HG02840 (cell line): ENCODE data around the gene CDH11.

Experiments
- ATAC-seq: cut with Tn5 transposase; IDR thresholded peaks from one replicate; pipeline ENCODE4 v1.9.1; 2021; ENCODE audit warnings: mild to moderate bottlenecking, moderate library complexity, moderate number of reproducible peaks; ENCODE audit not compliant: unreplicated experiment, low FRiP score

Gene CDH11

DNA sequence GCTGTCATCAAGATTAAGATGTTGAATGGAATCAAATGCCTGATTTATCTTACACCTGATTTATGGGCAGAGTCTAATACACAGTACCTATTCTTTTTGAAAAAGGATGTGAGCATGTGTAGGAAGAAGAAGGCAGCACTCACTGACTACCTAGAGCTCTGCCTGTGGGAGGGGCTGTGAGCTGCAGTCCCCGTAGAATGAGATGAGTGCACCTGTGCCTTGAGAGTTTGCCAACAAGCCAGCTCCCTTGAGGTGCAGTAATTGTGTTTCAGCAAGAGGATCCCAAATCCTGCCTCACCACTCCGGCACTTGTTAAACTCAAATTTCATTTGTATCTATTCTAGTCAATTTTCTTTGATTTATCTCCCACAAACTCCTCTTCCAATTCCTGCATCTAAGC, 46.0 kb downstream of the CDH11 start:
- ATAC-seq = no peak

DNA sequence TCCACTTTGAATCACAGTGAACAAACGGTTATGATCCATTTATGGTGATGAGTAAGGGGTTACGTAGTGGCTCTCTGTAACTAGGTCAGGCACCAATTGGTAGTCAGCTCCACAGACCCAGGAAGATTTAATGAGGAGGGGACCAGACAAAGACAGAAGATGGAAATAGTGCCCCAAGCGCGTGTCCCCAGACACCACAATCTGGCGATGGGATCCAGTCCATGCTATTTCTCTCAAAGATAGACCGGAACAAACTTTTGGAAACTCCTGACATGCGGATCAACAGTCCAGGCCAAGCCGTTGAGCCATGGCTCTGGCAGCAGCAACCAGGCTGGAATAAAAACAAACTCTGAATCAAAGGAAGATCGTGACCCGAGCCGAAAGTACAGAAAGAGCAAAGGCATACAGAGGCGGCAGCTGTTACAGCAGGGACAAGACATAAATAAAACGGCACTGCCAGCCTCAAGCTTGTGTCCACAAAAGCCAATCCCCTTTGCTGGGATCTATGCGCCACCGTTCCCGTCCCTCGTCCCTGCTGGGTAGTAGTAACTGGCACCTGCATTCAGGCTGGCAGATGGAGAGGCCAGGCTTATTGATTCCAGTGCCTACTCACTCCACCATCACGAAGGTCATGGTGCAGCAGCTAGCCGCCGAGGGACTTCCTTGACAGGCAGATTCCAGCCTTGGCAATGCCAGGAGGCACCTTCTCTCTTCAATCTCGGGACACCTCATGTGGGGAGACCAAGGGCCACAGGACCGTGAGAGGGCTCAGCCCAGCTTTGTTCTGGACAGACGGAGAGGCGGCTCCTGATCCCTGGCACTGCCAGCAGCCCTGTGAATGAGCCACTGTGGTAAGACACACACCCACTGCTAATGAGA, 50.2 kb downstream of the CDH11 start:
- no peak for ATAC-seq

DNA sequence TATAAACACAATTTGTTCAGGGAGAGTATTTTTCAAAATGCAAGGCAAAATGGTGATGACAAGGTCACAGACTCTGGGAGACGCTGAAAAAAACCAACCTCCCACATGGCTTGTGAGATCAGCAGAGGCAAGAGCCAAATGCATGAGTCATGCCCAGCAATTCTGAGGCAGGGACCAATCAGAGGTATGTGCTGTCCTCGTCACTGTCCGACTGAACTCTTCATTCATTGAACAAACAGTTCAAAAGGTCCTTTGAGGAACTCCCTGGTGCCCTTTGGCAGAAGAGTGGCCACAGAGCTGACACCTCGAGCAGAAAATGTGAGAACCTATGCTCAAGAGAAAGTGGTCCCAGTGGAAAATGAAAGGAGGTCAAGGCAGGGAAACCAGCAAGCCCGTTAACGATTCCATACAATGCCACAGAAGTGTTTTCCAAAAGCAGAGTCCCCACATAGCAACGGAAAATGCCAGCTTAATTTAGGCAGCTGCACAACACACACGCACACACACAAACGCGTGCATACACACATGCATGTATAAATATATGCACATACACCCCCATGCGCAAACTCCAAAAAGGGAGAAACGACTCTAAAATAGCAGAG, 50.9 kb downstream of the CDH11 start:
- ATAC-seq = no peak

DNA sequence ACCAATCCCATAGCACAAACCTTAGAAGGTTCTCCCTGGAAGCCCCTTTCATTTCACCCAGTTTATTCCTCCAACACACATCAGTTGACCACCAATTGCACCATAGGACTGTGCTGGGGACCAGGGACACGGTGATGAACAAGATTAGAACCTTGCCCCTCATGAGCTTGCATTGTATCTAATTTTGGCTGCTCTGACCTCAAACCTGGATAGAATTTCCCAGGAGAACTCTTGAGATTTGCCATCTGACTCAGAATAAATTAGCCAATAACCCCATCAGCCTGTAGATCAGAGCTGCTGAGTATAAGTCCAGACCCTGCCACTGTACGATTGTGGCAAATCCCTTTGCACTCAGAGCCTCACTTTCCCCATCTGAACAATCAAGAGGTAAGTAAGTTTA, 52.1 kb downstream of the CDH11 start:
- ATAC-seq = no peak

DNA sequence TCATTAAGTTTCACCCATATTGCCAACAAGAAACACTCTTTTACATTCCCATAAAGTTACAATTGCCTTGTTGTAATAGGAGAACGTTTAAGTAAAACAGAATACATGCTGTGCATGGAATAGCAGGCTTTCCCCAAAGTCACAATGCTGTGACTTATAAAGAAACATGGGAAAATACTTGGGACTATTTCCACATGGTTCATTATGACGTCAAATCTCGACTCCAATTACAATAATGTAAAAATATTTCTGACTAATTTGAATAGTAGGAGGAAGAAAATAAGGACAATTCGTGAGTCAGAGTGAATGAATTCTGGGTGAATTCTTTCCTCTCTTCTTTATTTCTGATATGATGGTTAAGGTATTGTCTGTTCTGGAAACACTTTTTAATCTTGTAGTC, 52.8 kb downstream of the CDH11 start:
- no peak for ATAC-seq

DNA sequence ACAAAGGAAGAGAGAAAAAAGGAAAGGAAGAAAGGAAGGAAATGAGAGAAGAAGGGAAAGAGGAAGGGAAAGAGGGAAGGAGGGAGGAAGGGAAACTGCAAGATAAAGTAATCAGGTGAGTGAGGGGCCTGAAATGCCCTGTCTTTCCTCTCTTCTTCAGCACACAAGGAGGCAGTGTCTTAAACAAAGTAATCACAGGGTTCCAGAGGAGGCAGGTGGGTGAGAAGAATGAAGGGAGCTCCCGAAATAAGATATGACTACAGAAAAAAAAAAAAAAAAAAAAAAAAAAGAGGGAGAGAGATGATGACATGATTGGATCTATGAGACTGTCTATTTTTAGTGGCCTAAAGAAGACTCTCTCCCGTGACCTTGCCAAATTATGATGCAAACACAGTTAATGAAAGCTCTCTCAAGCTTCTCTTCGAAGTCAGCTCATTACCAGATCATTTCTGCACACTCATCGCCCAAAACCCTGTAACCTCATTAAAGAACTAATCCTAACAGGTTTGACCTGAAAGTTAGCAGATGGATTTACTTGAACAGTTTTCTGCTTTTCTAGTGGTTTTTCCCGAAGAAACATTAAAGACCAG, 53.6 kb downstream of the CDH11 start:
- ATAC-seq = no peak

DNA sequence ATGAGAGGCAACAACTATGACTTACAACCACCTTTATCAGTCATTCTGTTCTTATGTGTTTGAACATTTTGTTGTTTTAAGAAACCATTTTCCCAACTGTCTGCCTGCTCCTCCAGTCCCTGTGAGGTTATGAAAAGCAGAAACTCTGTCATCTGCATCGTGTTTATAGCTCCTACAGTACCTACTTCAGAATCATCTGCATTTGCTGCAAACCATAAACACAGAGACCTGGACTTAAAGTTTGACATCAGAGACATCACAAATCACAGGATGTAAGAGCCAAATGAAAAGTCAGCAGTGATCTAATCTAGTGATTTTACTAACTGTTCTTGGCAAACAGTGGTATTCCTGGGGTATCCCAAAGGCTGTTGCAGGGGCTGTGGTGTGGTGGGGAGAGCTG, 55.2 kb downstream of the CDH11 start:
- no peak for ATAC-seq

DNA sequence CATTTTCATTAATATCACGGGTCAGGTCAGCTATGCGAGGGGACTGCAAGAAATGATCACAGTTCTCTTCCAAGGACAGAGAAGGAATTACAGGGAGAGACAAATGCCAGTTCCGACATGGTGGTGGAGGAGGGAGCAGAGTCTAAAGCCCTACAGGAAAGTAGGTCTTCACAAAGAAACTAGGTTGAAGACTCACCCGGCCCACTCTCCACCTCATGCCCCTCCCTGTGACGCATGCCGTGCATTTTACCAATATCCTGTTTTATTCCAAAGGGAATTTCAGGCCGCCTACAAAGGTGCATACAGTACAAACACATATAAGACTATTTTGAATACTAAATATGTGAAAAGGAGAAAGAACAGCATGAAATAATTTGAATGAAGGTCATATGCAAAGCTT, 56.8 kb downstream of the CDH11 start:
- ATAC-seq = no peak

DNA sequence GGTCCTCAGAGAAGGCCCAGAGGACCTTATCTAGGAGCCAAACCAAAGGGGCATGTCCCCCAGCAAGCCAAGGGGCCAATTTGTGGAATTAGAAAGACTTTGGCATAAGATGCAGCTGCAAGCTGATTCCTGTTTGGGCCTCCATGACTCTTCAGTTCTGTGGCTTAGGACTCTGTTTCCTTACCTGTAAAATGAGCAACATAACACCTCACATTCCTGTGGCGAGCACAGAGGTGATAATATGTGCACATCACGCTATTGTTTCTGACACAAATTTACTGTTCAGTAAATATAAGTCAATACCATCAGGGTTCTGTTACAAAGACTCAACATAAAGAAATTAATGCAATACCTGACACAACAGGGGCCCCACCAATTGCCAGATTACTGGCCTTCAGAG, 57.7 kb downstream of the CDH11 start:
- ATAC-seq = no peak

DNA sequence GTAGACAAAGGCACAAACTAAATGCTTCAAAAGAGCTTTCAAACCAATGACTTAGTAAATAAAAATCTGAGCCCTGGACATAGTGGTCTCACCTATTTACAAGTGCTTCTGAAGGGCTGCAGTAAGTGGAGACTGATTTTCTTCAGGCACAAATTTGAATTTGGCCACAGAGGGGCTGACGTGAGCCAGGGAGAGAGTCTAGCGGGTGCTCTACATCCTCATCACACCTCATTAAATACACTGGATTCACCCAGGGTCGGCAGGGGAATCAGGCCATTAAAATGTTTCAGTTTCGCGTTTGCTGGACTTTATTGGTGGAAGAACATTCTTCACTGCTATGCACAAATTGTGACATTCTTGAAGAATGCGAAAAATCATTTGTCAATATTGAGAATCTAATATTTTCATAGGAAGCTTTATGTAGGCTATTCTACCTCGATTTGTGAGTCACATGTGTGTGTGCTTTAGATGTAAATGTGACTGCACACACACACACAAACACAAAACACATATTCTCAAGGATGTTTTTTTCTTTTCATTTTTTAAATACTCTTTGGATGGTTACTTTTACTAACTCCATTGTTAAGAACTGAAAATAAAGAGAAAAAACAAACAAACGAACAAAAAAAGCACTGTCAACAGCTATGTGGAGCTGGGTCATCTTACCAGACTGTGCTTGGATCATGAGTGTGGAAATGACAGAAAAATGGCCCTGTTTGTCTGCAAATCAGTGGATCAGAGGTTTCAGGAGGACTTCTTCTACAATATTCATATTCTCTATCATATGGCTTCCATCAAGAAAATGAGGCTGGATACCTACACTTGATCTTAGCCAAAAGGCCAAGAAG, 58.9 kb downstream of the CDH11 start:
- ATAC-seq = no peak

DNA sequence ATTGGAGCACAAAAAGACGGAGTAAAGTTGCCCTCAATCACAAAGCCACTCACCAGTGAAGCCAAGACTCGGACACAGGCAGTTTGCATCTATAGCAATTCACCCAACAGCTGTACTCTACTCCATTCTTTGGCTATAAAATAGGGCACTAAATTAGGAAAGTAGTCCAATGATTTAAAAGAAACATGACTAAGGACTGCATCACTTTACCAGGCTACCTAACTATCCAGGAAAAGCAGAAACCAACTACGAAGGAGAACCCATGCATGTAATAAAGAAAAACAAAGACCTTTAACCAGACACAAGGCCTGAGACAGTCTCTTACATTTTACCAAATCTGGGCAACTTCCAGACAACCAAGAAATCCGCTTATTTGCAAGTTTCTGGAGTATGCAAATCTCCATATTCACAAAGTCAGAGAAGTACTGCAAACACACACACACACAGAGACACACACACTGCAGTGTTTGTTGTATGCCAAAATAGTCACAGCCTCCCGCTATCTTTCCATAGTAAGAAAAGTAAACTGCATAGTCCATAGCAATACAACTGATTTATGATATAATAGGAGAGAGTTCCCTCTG, 59.8 kb downstream of the CDH11 start:
- ATAC-seq = no peak

DNA sequence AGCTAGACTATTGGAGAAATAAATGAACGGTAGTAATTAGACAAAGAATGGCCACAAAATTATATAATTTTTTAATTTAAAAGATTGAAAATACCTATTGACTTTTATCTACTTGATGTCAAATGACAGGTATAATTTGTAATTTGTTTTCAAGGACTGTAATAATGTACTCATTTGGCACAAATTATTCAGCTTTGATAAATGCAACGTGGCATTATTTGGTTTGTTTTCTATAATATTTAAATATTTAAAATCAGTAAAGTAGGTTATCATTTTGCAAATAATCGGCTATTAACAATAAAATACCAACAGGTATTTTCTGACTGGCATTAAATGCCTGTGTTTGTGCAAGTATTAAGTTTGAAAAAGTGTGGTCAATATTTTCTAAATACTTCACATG, 60.6 kb downstream of the CDH11 start:
- ATAC-seq = no peak

DNA sequence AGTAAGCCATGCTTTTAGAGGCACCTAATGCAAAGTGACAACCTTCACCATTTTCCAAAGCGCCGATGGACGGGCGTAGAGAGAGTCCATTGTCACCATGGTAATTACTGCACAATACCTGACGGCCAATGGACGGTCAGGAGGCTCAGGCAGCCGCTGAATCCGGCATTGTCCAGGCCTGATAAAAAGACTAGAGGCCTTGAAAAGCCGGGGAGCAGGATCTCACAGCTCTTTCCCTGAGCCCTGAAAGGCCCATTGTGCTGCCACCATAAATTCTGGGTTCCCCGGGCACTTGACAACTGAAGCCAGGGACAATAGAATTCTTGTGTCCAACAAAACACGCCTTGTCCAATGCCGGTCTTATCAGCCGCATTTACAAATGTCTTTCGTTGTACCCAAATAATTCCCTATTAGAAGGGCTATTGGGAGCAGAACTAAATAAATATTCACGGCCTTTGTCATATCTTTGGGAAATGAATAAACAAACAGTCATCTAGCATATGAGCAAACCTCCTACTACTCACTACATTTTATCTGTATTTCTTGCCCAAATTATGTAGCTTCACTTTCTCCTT, 62.4 kb downstream of the CDH11 start:
- ATAC-seq = no peak

DNA sequence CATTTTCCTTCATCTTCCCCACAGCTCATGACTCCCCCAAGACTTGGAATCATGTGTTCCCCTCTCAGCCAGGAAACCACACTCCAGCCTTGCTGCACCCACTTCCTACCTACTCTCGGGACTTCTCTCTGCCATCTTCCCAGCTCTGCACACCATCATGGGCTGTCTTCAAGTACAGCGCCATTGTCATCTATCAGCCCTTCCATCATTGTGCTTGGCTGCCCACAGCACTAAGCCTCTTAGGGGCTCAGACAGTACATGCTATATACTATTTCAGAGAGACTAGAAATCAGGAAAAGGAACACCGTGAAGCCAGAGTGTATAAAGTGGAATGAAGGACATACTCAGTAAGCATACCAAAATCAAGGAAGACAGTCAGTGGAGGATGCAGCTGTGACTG, 64.7 kb downstream of the CDH11 start:
- no peak for ATAC-seq

DNA sequence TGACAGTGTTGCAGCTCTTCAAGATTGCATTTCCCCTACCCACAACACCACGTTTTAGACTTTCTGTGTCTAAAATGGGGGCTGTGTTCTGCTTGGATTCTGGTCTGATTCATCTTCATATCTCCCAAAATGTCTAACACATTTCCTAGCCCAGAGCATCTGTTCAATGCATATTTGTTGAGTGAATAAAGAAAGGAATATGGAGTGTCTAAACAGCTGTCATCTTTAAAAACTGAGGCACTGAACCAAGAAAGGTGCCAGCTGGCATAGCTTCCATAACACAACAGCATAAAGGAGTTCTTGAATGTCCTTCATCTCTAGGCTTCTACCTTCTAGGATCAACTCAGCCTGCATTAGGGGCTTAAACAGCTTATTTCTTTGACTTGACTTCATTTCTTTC, 67.4 kb downstream of the CDH11 start:
- ATAC-seq = no peak

DNA sequence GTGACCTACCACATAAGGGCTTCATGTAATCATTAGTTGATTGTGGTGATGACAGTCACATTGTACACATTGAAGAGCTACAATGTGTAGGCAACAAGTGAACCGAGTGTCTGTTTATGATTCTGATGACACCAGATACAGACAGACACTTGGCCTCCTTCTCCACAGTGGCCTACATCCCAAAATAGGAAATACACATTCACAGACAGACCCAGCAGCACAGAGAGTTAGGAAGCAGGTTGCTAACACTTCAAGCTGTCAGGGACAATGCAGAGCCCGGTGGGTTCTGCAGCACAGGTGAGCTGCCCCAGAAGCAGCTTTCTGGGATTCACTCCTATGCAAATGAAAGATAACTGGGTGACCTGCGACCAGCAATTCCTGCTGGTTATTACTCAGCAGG, 72.2 kb downstream of the CDH11 start:
- no peak for ATAC-seq

DNA sequence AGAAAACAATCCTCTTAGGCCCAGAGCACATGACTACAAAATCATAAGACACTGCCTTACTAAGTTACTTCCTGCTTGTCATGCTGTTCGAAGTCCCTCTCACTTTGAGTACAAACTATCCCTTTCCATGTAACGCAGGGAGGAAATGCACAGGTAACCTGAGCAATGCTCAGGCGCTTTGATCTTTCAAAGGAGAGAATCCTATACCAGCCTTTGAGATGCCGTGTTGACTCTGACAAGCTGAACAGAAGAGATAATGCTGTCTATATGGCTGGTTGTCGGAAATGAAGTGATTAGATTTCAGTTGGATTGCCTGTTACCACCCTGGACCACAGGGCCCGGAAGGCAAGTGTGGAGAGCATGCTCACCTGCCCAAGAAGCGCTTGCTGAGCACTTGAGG, 75.9 kb downstream of the CDH11 start:
- ATAC-seq = no peak

DNA sequence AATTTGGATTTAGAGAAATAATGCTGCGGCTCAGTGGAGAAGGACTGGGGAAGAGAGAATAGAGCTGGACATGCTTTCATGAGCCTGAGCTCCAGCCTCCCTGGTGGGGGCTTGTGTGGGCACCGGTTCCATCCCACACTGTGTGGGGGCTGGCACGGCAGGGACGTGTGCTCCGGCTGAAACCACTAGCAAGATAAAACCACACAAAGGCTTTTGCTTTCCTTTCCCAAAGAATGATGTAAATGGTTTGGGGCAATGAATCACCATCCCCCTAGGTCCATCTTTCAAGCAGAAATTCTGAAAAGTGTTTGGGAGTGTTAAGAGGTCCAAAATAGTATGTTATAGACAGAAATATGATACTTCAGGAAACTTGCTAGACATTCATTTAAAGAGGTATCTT, 77.0 kb downstream of the CDH11 start:
- no peak for ATAC-seq

DNA sequence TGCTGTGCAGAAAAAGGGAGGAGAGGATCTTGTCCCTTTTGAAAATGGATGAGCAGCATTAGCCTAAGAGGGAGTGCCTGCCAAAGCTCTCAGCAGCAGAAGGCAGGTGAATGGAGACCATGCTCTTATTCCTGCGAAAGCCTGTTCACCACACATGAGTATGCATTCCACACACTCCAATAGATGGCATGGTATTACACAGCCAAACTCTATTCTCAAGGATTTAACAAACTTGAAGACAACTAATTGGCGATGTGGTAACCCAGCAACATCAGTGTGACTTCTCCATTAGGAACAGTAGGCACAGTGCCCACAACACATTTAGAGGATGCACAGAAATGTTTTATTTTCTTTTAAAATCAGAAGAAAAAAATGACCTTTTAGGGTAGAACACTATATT, 77.8 kb downstream of the CDH11 start:
- no peak for ATAC-seq
